GM19372 (cell line): ENCODE data around the gene TADA2B.

ENCODE experiments used
- ATAC-seq: cut with Tn5 transposase; IDR thresholded peaks from one replicate; pipeline ENCODE4 v1.9.1; 2021; ENCODE audit warnings: mild to moderate bottlenecking, low read depth, moderate library complexity; ENCODE audit not compliant: unreplicated experiment

TADA2B gene

DNA sequence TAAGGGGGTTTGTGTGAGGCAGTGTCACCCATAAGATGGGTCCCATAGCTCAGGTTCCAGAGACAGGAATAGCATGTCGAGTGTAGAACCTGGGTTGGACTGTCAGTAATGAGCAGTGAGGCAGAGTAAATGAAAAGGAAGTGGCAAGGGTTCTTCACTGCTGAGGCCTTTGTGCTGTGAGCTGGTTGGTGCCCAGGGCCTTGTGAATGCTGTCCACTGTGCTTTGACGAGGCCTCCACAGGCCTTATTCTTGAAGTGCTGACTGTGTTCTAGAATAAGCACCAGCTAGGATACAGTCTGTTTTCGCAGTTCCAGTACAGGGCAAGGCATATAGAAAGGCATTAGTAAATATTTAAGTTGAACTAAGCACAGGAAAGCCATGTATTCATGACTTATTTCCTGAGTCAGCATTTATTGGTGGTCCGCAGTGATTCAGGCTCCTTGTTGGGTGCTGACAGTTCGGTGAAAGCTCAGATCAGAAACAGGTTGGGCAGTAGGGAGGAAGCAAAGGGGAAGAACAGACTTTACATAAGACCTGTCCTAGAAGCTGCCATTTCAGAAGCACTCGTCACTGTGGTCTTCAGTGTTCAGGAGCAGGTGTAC lies 25.6 kb upstream of the TADA2B start:
- no peak for ATAC-seq

DNA sequence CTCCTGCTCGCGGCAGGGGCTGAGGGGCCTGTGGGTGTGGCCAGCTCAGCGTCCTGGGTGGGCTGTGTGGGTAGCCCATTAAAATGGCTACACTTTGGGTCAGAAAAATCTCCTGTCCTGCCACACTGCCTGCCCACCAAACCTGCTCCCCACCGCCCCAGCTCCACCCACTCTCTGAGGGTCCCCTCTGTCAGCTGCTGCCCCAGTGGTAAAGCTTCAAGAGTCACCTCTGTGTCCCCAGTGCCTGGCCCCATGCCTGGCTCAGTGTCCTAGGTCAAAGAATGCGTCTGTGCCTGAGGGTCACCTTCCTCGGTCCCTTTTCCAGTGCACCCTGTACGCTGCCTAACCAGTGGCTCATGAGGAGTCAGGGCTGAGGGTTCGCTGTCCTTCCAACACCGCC lies 24.9 kb upstream of the TADA2B start:
- no peak for ATAC-seq

DNA sequence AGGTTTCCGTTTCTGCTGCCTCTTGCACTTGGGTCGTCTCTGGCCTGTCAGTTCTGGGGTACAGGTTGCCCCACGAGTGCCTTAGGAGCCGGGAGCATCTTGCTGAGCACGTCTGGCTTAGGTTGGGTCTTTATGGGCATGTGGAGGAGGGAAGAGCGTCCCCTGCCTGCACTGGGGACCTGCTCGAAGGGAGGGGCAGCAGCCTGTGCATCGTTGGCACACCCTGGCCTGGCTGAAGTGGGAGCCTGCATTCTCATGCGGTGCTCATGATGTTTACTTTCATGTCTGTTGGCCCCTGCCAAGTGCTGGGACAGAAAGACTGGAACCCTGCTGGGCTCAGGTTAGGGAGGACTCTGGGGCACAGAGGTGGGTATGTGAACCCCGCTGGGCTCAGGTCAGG lies 23.8 kb upstream of the TADA2B start:
- no peak for ATAC-seq

DNA sequence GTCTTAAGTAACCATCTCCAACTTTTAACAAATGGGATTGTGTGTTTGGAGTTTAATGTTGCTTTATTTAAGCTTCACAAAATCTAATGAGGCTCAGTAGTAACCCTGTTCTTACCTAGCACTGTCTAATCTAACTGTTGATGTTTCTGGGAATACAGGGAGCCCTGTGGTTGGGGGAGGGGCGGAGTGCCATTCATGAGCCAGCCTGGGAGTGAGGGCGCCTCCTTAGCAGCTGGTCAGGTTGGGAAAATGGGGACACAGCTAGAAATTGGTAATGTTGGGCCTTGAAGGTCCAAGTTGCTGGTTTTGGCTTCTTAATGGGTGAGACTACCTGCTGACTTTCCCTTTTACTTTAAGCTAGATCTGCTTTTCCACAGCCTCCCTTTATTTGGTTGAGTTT lies 22.9 kb upstream of the TADA2B start:
- ATAC-seq: no peak

DNA sequence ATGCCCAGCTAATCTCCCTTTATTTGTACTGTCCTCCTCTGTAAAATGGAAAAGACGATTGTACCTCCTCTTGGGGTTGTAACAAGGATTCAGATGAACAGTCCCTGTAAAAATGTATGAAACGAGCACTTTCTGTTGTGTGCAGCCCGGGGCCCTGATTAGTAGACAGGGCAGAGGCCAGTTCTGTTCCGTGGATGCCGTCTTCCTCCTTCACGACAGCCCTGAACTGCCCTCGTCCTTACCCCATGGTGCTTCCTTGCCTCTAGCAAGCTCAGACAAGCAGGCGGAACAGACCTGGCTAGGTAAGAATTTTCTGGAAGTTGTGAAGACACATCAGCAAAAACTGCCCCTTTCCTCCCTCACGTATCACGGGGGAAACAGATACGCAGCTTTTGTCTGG lies 22.3 kb upstream of the TADA2B start:
- no peak for ATAC-seq

DNA sequence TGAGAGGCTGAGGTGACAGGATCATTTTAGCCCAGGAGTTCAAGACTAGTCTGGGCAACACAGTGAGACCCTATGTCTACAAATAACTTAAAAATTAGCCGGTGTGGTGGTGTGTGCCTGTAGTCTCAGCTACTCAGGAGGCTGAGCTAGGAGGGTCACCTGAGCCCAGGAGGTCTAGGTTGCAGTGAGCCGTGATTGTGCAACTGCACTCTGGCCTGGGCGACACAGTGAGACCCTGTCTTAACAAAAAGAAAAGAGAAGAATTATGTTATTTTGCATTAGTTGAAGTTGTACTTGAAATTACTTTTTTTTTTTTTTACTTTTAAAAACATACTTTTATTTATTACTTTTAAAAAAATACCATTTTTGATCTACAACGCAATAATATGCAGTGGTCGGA lies 21.8 kb upstream of the TADA2B start:
- no peak for ATAC-seq

DNA sequence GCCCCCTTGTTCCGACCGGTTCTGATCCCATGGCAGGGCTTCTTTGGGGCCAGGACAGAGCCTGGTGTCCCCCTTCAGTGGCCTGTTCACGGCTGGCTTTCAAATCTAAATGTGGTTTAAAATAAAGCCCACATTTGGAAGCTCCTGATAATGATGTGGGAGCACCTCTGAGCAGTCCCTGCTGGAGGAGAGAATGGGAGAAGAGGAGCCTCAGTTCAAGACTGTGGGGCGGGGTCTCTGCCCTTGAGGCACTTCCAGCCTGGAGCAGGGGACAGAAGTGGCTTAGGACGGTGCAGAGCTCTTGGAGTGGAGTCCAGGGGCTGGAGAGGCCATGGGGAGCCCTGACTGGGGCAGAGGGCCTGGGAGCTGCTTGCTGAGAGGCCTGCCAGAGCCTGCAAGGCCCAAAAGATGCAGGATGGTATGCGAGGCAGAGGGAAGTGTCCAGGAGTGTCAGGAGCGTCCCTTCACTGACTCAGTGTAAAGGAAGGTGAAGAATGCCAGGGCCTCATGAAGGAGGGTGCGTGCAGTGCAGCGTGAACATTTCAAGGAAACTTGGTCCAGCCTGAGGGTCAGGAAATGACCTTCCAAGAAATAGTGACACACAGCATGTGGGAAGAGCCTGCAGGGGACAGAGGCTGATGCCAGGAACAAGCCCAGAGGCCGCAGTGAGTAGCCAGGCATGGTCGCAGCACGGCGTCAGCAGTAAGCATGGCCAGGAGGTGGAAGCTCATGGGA lies 21.1 kb upstream of the TADA2B start:
- ATAC-seq: no peak

DNA sequence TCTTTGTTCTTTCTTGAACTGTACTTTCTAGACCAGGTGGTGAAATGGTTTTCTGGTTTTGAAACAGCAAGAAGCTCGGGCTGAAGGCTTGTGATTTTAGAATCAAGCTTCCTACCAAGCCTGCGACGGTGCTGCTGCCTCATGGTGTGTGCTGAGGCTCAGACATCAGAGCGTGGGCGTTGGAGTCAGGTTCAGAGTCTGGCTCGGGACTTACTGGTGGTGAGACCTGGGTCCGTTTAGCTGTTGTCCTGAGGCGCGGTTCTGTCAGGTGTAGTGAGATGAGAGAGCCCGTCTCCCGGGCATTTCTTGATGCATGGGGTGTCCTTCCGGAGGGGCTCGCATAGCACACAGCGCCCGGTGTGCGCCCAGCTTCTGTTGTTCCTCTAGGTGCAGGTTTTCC lies 19.7 kb upstream of the TADA2B start:
- no peak for ATAC-seq

DNA sequence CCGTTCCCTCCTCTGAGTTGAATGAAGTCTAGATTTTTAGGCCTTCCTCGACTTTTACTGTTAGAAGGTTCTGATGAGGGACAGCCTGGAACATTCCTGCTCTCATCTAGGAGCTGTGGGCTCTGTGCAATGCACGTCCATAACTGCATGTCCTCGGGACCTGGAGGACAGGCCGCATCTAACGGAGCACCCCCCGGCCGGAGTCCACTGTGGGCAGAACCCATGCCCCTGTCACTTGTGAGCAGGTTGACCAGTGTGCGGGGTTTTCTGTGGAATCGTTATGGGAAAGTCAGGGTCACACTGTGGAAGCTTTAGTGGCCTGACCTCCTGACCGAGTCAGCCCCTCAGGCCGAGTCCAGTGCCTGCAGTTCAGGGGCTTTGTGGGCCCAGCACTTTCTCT lies 19.3 kb upstream of the TADA2B start:
- ATAC-seq: no peak

DNA sequence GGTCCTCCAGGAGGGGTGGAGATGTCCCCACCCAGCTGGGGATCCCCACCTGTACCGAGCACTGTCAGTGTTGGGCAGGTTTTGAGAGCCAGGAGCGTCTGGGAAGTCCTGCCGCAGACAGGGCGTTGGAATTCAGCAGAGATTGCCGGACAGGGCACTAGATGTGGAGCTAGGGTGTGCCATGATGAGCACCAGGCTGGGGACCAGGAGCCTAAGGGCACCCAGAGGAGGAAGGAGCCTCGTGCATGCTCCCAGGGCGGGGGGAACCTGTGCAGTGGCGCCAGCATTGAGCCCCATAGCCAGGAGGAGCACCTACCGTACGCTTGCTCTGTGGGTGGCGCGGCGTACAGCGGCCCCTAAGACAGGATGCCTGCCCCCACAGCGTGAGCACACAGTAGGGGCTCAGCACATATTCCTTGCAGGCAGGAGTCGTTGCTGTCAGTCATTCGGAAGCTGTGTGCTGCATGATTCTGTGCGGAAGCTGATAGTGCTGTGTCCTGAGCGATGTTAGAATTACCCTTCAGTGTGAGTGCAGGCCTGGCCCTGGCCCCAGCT lies 18.8 kb upstream of the TADA2B start:
- ATAC-seq: no peak

DNA sequence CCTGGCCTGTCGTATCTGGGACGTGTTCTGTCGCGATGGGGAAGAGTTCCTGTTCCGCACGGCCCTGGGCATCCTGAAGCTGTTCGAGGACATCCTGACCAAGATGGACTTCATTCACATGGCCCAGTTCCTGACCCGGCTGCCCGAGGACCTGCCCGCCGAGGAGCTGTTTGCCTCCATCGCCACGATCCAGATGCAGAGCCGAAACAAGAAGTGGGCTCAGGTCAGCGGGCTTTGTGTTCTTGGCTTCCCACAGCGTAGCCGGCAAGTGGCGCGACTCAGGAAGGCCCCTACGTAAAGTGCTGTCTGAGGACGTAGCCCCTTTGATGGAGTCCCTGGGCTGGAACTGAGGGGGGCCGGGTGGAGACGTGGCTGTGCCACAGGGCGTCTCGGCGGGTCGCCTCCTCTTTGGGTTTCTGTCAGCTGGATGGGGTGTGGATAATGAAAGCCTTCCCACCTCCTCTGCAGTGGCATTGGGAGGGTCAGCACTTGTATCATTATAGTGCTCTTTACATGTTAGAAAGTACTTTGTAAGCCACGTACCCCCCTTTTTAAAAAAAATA lies 18.1 kb upstream of the TADA2B start:
- ATAC-seq: no peak

DNA sequence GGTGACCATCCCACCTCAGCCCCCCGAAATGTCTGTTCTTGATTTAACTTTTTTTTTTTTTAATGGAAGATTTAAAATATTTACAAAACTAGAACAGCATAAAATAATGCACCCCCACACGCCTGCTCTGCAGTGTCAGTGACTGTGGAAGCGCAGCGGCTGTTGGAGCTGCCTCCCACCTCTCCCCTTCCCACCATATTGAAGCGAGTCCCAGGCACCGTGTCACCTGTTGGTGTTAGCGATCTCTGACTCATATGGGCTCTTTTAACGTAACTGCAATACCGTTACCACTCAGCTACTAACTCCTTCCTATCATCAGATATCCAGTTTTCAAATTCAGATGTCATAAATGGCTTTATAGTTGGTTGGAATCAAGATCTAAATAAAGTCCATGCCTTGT lies 17.1 kb upstream of the TADA2B start:
- ATAC-seq: no peak

DNA sequence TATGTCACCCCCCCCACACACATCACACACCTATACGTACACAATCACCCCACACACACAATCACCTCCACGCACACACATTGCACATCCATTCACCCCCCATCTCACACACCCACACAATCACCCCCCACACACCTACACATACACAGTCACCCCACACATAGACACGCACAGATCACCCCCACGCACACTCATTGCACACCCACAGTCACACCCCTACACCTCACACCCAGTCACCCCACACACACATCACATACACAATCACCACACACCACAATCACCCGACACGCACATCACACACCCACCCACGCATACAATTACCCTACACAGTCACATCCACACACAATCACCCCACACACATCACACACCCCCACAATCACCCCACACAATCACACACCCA lies 15.9 kb upstream of the TADA2B start:
- ATAC-seq: no peak

DNA sequence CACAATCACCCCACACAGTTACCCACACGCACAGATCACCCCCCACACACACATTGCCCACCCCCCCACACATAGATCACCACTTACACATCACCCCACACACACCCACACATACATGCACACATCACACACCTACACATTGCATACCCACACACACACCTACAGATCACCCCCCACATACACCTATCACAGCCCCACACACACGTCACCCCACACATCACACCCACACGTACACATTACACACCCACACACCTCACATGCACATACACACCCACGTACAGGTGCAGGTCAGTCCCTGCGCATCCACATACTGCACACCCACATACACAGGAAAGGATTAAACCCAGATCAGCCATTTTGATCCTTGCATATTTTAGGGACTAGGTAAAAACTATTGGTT lies 15.3 kb upstream of the TADA2B start:
- no peak for ATAC-seq

DNA sequence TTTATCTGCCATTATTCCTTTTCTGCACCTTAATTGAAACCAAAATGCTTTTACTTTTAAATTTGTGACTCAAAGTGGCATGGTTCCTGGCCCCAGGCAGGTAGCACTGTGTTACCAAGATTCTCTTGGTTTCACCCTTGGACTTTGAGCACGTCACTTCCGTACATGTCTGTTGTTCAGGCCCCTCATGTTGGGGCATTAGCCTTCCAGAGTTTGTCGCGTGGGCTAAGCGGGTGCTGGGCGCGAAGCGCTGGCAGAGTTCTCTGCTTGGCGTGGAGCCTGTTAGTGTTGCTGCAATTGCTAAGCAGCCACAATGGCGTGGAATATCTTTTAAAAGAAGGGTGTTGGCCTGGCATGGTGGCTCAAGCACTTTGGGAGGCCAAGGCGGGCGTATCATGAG lies 14.0 kb upstream of the TADA2B start:
- no peak for ATAC-seq

DNA sequence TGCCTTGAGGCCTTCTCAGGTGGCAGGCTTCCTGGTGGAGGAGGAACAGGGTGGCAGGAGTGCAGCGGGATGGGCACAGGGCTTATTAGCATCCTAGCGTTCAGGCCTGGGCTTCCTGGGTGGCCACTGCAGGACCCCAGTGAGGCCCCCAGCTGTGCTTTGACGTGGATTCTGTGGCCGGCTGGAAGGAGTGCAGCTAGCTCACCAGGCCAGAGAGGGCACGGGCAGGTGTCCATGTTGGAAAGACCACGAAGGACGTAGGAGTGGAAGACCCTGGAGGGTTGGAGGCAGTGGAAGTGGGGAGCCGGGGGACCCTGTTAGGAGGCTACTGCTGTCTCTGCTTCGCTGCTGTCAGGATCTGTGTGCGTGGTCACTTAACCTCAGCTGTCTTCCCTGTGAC lies 13.3 kb upstream of the TADA2B start:
- ATAC-seq: no peak

DNA sequence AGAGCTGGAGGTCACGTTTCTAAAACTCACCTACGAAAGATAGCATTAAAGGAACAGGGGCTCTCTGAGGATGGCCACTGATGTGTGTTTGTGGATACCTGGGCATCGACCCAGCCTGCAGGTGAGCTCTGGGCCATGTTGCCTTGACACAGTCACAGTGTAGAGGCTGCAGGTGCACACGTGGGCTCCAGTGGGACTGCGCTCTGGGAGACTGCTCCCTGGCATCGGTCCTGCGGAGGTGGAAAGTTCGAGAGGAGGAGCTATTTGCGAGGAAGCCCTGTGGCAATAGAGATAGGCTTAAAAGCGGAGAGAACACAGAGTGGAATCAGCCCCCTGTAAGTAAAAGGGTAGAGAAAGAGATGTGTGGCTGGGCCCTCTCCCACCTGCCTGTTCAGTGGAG lies 12.3 kb upstream of the TADA2B start:
- ATAC-seq: no peak

DNA sequence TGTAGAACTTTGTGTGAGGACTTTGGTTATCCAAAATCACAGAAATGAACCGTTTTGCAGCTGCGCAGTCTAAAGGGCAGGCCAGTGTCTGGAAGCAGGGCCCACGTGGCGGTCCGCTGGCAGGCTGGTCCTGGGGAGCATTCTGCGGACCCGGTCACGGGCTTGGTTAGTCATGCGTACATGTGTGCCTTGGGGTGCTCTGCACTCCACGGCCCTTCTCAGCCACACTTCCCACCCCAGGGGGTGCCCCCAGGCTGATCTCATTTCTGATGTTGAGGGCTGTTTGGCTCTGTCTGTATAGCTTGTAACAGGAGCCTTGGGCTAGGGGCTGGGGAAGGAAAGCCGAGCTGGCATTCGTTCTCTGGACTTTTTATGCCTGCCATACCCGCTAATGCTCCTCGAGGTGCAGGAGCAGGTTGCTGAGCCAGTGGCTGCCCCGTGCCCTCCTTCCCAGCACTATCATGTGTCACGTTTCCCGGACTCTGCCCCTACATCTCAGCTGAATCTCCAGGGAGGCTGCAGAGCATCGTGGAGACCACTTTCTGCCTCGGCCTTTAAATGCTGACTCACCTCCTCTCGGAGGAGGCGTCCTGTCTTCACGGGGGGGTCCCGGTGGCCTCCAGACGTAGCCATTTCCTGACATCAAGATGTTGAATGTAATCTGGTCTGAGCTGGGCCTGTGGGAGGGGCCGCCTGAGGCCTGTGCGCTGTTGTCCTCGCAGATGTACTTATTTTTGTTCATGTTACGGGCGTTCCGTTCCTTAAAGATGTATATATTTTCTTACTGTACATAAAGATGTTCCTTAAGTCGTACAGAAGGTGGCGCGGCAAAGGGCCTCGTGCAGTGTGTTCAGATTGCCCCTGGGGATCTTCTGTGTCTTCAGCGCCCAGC lies 11.4 kb upstream of the TADA2B start:
- no peak for ATAC-seq

DNA sequence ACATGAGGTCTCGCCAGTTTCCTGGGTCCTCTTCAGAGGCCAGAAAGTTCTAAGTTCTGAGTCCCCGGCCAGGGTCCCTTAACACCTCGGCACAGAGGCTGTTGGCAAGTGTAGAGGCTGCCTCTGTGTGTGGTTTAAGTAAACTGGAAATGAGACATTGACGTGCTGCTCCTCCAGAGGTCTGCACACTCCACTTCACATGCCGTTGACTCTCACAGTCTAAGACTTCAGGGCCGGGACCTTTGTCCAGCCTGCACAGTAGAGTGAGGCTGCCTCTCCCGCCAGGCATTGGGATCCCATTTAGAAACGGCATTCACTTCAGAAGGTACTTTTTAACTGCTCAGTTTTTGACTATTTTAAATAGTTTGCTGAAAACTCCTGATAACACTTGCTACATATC lies 10.6 kb upstream of the TADA2B start:
- ATAC-seq: no peak

DNA sequence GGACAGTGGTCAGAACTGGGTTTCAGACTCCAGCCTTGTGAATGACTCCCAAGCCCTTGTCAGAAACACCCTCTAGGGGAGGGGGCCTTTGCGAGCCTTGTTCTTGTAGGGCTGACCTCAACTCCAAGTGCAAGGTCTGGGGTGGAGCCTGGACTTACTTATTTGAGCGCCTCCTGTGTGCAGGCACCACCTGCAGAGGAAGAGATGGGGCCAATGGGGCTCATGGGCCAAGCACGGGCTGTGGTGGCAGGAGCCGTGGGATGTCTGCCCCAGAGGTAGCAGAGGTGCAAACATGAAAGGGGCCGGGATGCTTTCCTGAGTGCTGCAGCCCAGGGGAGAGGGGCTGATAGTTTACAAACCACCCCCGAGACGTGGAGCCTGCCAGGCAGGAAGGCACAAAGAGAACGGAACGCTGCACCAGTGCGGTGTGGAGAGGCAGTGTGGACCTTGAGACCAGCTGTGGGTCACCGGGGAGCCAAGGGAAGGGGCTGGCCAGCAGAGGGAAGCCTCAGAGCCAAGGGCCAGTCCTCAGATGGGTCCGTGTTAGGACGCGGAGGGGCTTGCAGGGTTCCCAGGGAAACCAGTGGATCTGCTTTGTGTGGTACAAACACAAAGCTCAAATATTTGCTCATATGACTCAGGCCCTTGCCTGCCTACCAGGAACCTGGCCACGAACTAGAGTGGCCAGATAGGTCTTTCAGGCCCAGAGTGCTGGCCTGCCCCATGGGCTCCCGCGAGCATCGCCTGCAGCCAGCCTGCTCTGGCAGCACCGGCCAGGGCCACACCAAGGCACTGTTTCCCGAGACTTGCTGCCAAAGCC lies 8.7 kb upstream of the TADA2B start:
- no peak for ATAC-seq
